ENCODE data around the gene INHBB.
"Not testable (repeated sequence)": the region's sequence is repeated elsewhere in the genome, so short reads cannot be mapped to it uniquely, and the experiment has no call there.

Gene INHBB

GRCh38 chr2:120316071-120316470, 29.9 kb upstream of the INHBB start:
- DNase-seq (ENCODE audit: low spot score) = no peak

- no peak for DNase-seq (ENCODE audit: low spot score)
Observed at GRCh38 chr2:120316528-120317179, 29.3 kb upstream of the INHBB start.

GRCh38 chr2:120317180-120317533, 28.8 kb upstream of the INHBB start:
- DNase-seq (ENCODE audit: low spot score) = peak; percentile 16

- DNase-seq (ENCODE audit: low spot score) = no peak
Observed at GRCh38 chr2:120317916-120318315, 28.0 kb upstream of the INHBB start.

GRCh38 chr2:120318626-120319025, 27.3 kb upstream of the INHBB start:
- DNase-seq (ENCODE audit: low spot score) = no peak

- DNase-seq (ENCODE audit: low spot score) = no peak
Observed at GRCh38 chr2:120319123-120319522, 26.8 kb upstream of the INHBB start.

- DNase-seq (ENCODE audit: low spot score) = no peak
Observed at GRCh38 chr2:120319686-120320317, 26.1 kb upstream of the INHBB start.

GRCh38 chr2:120320318-120320851, 25.6 kb upstream of the INHBB start:
- no peak for DNase-seq (ENCODE audit: low spot score)

GRCh38 chr2:120320887-120321556, 24.9 kb upstream of the INHBB start:
- not testable (repeated sequence) for DNase-seq (ENCODE audit: low spot score)

- DNase-seq (ENCODE audit: low spot score) = no peak
Observed at GRCh38 chr2:120321721-120322284, 24.1 kb upstream of the INHBB start.

GRCh38 chr2:120322329-120322728, 23.6 kb upstream of the INHBB start:
- DNase-seq (ENCODE audit: low spot score) = no peak

GRCh38 chr2:120323214-120323613, 22.7 kb upstream of the INHBB start:
- DNase-seq (ENCODE audit: low spot score) = no peak

- no peak for DNase-seq (ENCODE audit: low spot score)
Observed at GRCh38 chr2:120323807-120324399, 22.0 kb upstream of the INHBB start.

- no peak for DNase-seq (ENCODE audit: low spot score)
Observed at GRCh38 chr2:120324933-120325332, 21.0 kb upstream of the INHBB start.

- DNase-seq (ENCODE audit: low spot score) = no peak
Observed at GRCh38 chr2:120326066-120326465, 19.9 kb upstream of the INHBB start.

- DNase-seq (ENCODE audit: low spot score) = no peak
Observed at GRCh38 chr2:120330946-120331822, 14.8 kb upstream of the INHBB start.

- no peak for DNase-seq (ENCODE audit: low spot score)
Observed at GRCh38 chr2:120331903-120332302, 14.0 kb upstream of the INHBB start.

GRCh38 chr2:120332384-120332783, 13.6 kb upstream of the INHBB start:
- DNase-seq (ENCODE audit: low spot score) = no peak

GRCh38 chr2:120334068-120334467, 11.9 kb upstream of the INHBB start:
- no peak for DNase-seq (ENCODE audit: low spot score)

- no peak for DNase-seq (ENCODE audit: low spot score)
Observed at GRCh38 chr2:120336749-120337148, 9.2 kb upstream of the INHBB start.

- no peak for DNase-seq (ENCODE audit: low spot score)
Observed at GRCh38 chr2:120338015-120338414, 7.9 kb upstream of the INHBB start.

- DNase-seq (ENCODE audit: low spot score) = no peak
Observed at GRCh38 chr2:120341977-120342376, 4.0 kb upstream of the INHBB start.

All from NAMALWA (cell line).